C4-2B (cell line): ENCODE results near the gene AGAP1.
"Not testable (repeated sequence)": the region's sequence is repeated elsewhere in the genome, so short reads cannot be mapped to it uniquely, and the experiment has no call there.

Experiments
- CTCF ChIP-seq: fragments of 450-650 bp; conservative IDR thresholded peaks from 2 replicates; pipeline ENCODE4 v1.5.1; 2017; ENCODE audit warnings: mild to moderate bottlenecking
- ZFX ChIP-seq: fragments of 450-650 bp; IDR thresholded peaks from 2 replicates; pipeline ENCODE4 v1.6.1; 2017

DNA sequence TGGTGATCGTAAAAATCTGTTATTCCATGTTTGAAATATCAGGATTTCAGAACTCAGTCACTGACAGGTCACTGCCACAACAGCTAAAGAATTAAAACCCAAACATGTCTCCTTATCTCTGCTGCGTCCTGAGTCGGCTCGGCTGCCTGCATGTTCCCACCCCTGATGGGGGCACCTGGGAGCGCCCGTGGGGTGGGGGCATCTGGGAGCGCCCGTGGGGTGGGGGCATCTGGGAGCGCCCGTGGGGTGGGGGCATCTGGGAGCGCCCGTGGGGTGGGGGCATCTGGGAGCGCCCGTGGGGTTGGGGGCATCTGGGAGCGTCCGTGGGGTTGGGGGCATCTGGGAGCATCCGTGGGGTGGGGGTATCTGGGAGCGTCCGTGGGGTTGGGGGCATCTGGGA is 270.6 kb downstream of the AGAP1 start:
- not testable (repeated sequence) for TF ChIP-seq CTCF, ZFX
